Glutamatergic neuron (in vitro differentiated cells): Measurements from ENCODE around the gene APOL1. TPM values are rescaled to one million over a fixed set of nuclear protein-coding genes. Genes with fewer than 3 reads are reported as not detected.
"Not testable (repeated sequence)": the region's sequence is repeated elsewhere in the genome, so short reads cannot be mapped to it uniquely, and the experiment has no call there.

ENCODE experiments used
- DNase-seq: peaks from one replicate; pipeline ENCODE4 v3.0.0; 2022
- H3K27ac Mint-ChIP-seq: one replicate; pipeline ENCODE4 v1.8.0; 2020; ENCODE audit warnings: mild to moderate bottlenecking, mixed read lengths, inconsistent platforms; ENCODE audit not compliant: unreplicated experiment
- H3K27me3 Mint-ChIP-seq: one replicate; pipeline ENCODE4 v1.8.0; 2020; ENCODE audit warnings: mild to moderate bottlenecking, moderate library complexity, mixed read lengths, inconsistent platforms; ENCODE audit not compliant: unreplicated experiment
- H3K36me3 Mint-ChIP-seq: one replicate; pipeline ENCODE4 v1.8.0; 2020; ENCODE audit warnings: mild to moderate bottlenecking, mixed read lengths, inconsistent platforms; ENCODE audit not compliant: unreplicated experiment
- H3K4me1 Mint-ChIP-seq: one replicate; pipeline ENCODE4 v1.8.0; 2020; ENCODE audit warnings: mild to moderate bottlenecking, low read depth, mixed read lengths, inconsistent platforms; ENCODE audit not compliant: unreplicated experiment
- H3K4me3 Mint-ChIP-seq: one replicate; pipeline ENCODE4 v1.8.0; 2020; ENCODE audit warnings: mild to moderate bottlenecking, mixed read lengths, inconsistent platforms; ENCODE audit not compliant: unreplicated experiment
- H3K9me3 Mint-ChIP-seq: one replicate; pipeline ENCODE4 v1.8.0; 2020; ENCODE audit warnings: mild to moderate bottlenecking, moderate library complexity, mixed read lengths, inconsistent platforms; ENCODE audit not compliant: unreplicated experiment
- CTCF ChIP-seq: fragments of 200-600 bp; sonication (generic); IDR thresholded peaks from one replicate; pipeline ENCODE4 v1.5.0; 2021; ENCODE audit not compliant: partially characterized antibody, unreplicated experiment
- long read RNA-seq: library from polyadenylated mRNA; unstranded; transcript quantifications from one replicate; pipeline ENCODE4 v2.0.0, GENCODE V29; 2020; ENCODE audit not compliant: unreplicated experiment
- total RNA-seq: library from RNA; stranded (reverse); fragmentation: NEBNext Ultra II Directional; extraction: Animal tissue kit (Norgen Biotek cat#: 25700); gene quantifications from one replicate; pipeline ENCODE4 v1.2.1, GENCODE V29; 2021; ENCODE audit not compliant: unreplicated experiment

Gene APOL1
- total RNA-seq = not detected
- long read RNA-seq = 0 reads

GRCh38 chr22:36252754-36253522 is at the start of gene APOL1:
Gene APOL1, plus strand, starts transcription at chr22:36253133. Its CDS starts 1,823 bp downstream, at chr22:36254956.
- peaks cover 15% of the 10 kb centered on the region for H3K36me3 Mint-ChIP-seq
- peaks cover 5% of the 10 kb centered on the region for H3K9me3 Mint-ChIP-seq
- no peak within 1 kb of the TSS for H3K4me3 Mint-ChIP-seq
- no peak within 1 kb of the TSS for H3K27ac Mint-ChIP-seq
- DNase-seq = no peak
- H3K27me3 Mint-ChIP-seq = peaks cover 2% of the 10 kb centered on the region
- H3K4me1 Mint-ChIP-seq = no peaks in the 10 kb centered on the region
- TF ChIP-seq CTCF = no peak

- H3K9me3 Mint-ChIP-seq, DNase-seq, H3K36me3 Mint-ChIP-seq, H3K4me1 Mint-ChIP-seq, H3K27me3 Mint-ChIP-seq, H3K27ac Mint-ChIP-seq, H3K4me3 Mint-ChIP-seq: not testable (repeated sequence)
Measured at GRCh38 chr22:36203441-36203840, 49.5 kb upstream of the APOL1 start.

- Mint-ChIP-seq H3K4me1 (no peaks in the 10 kb centered on the region), H3K27ac (no peak overlapping the region)
- DNase-seq = no peak
Measured at GRCh38 chr22:36204001-36204631, 48.8 kb upstream of the APOL1 start.

GRCh38 chr22:36204632-36205015 is 48.3 kb upstream of the APOL1 start:
- H3K27ac Mint-ChIP-seq = no peak overlapping the region
- TF ChIP-seq CTCF = no peak
- H3K36me3 Mint-ChIP-seq = peaks cover 5% of the 10 kb centered on the region
- H3K4me1 Mint-ChIP-seq = no peaks in the 10 kb centered on the region
- H3K4me3 Mint-ChIP-seq = no peak overlapping the region
- no peaks in the 10 kb centered on the region for H3K27me3 Mint-ChIP-seq
- no peak for DNase-seq
- H3K9me3 Mint-ChIP-seq = peaks cover 9% of the 10 kb centered on the region

More at GRCh38 chr22:36204001-36204631, 48.8 kb upstream of the APOL1 start:
- no peaks in the 10 kb centered on the region for H3K27me3 Mint-ChIP-seq
- H3K9me3 Mint-ChIP-seq = peaks cover 7% of the 10 kb centered on the region
- no peak for TF ChIP-seq CTCF
- peaks cover 2% of the 10 kb centered on the region for H3K36me3 Mint-ChIP-seq
- H3K4me3 Mint-ChIP-seq = no peak overlapping the region

- peaks cover 11% of the 10 kb centered on the region for H3K36me3 Mint-ChIP-seq
- H3K4me3 Mint-ChIP-seq, DNase-seq, H3K4me1 Mint-ChIP-seq, H3K27ac Mint-ChIP-seq, H3K9me3 Mint-ChIP-seq, H3K27me3 Mint-ChIP-seq: not testable (repeated sequence)
Measured at GRCh38 chr22:36205573-36205972, 47.4 kb upstream of the APOL1 start.

- H3K36me3 Mint-ChIP-seq = peaks cover 11% of the 10 kb centered on the region
- no peak for DNase-seq
- no peak overlapping the region for H3K27ac Mint-ChIP-seq
- no peak for TF ChIP-seq CTCF
- peaks cover 1% of the 10 kb centered on the region for H3K27me3 Mint-ChIP-seq
- H3K4me1 Mint-ChIP-seq = no peaks in the 10 kb centered on the region
- H3K4me3 Mint-ChIP-seq = no peak overlapping the region
- H3K9me3 Mint-ChIP-seq = peaks cover 9% of the 10 kb centered on the region
Measured at GRCh38 chr22:36206255-36206654, 46.7 kb upstream of the APOL1 start.
